ENCODE results near the gene C9orf85.
"Not testable (repeated sequence)": the region's sequence is repeated elsewhere in the genome, so short reads cannot be mapped to it uniquely, and the experiment has no call there.

Gene C9orf85

GRCh38 chr9:71911061-71911907 lies at the start of gene C9orf85, which contains the start of gene ABHD17B:
Gene C9orf85, plus strand, starts transcription at chr9:71911639. Its CDS starts 96 bp downstream, at chr9:71911735.
Gene ABHD17B, minus strand, starts transcription at chr9:71911193. Its CDS starts 36,113 bp downstream, at chr9:71875080.
- peak; percentile 99 for DNase-seq

- DNase-seq: no peak
Measured at GRCh38 chr9:71863631-71864030, 47.8 kb upstream of the C9orf85 start.

- no peak for DNase-seq
Measured at GRCh38 chr9:71875345-71875744, 36.1 kb upstream of the C9orf85 start.

- DNase-seq: no peak
Measured at GRCh38 chr9:71876106-71876505, 35.3 kb upstream of the C9orf85 start.

GRCh38 chr9:71876829-71877228 lies 34.6 kb upstream of the C9orf85 start:
- DNase-seq: no peak

- no peak for DNase-seq
Measured at GRCh38 chr9:71878327-71879274, 32.8 kb upstream of the C9orf85 start.

- DNase-seq: no peak
Measured at GRCh38 chr9:71879644-71880174, 31.7 kb upstream of the C9orf85 start.

- no peak for DNase-seq
Measured at GRCh38 chr9:71884005-71884404, 27.4 kb upstream of the C9orf85 start.

- no peak for DNase-seq
Measured at GRCh38 chr9:71885467-71885866, 26.0 kb upstream of the C9orf85 start.

GRCh38 chr9:71886015-71886414 lies 25.4 kb upstream of the C9orf85 start:
- DNase-seq: no peak

GRCh38 chr9:71886541-71886940 lies 24.9 kb upstream of the C9orf85 start:
- DNase-seq: no peak

GRCh38 chr9:71887362-71887761 lies 24.1 kb upstream of the C9orf85 start:
- DNase-seq: no peak

- DNase-seq: no peak
Measured at GRCh38 chr9:71890042-71890679, 21.3 kb upstream of the C9orf85 start.

- DNase-seq: no peak
Measured at GRCh38 chr9:71891557-71892189, 19.8 kb upstream of the C9orf85 start.

- DNase-seq: no peak
Measured at GRCh38 chr9:71895117-71895516, 16.3 kb upstream of the C9orf85 start.

GRCh38 chr9:71895955-71896354 lies 15.5 kb upstream of the C9orf85 start:
- no peak for DNase-seq

GRCh38 chr9:71896761-71897160 lies 14.7 kb upstream of the C9orf85 start:
- no peak for DNase-seq

GRCh38 chr9:71897577-71897976 lies 13.9 kb upstream of the C9orf85 start:
- no peak for DNase-seq

- DNase-seq: not testable (repeated sequence)
Measured at GRCh38 chr9:71898756-71899155, 12.7 kb upstream of the C9orf85 start.

GRCh38 chr9:71901695-71902597 lies 9.5 kb upstream of the C9orf85 start:
- no peak for DNase-seq

- DNase-seq: no peak
Measured at GRCh38 chr9:71904076-71904475, 7.4 kb upstream of the C9orf85 start.

All from right hindlimb (tissue), 1 donor.